ENCODE data around the gene FOXA2.

GRCh38 chr20:22556565-22557056 lies 27.8 kb downstream of the FOXA2 start:
- no peak for TF ChIP-seq EZH2phosphoT487 (IDR thresholded peaks at IDR 0.05; ENCODE audit: insufficient read depth, low read depth)
- TF ChIP-seq EZH2 (IDR thresholded peaks at IDR 0.05; ENCODE audit: insufficient read depth, poor library complexity, severe bottlenecking) = no peak
